AG09319 (cell line): ENCODE measurements around the gene BAG5.
A peak's percentile ranks its signal among the peaks of the same experiment; 100 is the strongest.

Source experiments
- DNase-seq: peaks from one replicate; pipeline ENCODE4 v3.0.0-alpha.2; 2010; ENCODE audit warnings: low read depth; ENCODE audit errors: extremely low read depth
- TF ChIP-seq, protein P1 (sequence below): IDR thresholded peaks from 2 replicates; pipeline ENCODE4 v1.5.1; 2011; ENCODE audit warnings: low read depth, mild to moderate bottlenecking, inconsistent platforms, low read length, moderate library complexity

Gene BAG5

DNA sequence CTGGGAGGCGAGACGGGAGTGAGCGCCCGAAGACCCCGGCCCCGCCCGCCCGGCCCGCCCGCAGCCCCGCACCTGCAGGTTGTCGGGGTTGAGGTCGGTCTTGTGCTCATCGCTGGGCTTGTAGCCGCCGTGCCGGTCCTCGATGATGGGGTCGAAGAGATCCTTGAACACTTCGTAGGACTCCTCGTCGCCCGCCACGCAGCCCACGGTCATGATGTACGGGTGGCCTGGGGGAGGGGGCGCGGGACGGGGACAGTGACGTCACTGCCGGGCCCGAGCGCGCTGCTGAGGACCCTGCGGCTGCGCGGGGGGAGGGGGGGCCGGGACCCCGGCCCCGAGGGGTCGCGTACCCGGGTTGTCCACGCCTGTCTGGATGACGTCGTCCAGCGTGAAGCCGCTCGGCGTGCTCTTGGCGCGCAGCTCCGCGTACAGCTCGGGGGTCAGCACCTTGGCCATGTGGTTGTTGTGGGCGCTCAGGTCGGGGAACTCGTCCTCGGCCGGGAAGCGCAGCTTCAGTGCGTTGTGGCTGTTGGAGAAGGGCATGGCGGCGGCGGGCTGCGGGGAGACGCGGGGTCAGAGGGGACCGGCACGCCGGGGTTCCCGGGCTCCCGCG lies 40.4 kb downstream of the BAG5 start:
- TF ChIP-seq, protein P1, sequence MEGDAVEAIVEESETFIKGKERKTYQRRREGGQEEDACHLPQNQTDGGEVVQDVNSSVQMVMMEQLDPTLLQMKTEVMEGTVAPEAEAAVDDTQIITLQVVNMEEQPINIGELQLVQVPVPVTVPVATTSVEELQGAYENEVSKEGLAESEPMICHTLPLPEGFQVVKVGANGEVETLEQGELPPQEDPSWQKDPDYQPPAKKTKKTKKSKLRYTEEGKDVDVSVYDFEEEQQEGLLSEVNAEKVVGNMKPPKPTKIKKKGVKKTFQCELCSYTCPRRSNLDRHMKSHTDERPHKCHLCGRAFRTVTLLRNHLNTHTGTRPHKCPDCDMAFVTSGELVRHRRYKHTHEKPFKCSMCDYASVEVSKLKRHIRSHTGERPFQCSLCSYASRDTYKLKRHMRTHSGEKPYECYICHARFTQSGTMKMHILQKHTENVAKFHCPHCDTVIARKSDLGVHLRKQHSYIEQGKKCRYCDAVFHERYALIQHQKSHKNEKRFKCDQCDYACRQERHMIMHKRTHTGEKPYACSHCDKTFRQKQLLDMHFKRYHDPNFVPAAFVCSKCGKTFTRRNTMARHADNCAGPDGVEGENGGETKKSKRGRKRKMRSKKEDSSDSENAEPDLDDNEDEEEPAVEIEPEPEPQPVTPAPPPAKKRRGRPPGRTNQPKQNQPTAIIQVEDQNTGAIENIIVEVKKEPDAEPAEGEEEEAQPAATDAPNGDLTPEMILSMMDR = no peak
- DNase-seq = no peak

DNA sequence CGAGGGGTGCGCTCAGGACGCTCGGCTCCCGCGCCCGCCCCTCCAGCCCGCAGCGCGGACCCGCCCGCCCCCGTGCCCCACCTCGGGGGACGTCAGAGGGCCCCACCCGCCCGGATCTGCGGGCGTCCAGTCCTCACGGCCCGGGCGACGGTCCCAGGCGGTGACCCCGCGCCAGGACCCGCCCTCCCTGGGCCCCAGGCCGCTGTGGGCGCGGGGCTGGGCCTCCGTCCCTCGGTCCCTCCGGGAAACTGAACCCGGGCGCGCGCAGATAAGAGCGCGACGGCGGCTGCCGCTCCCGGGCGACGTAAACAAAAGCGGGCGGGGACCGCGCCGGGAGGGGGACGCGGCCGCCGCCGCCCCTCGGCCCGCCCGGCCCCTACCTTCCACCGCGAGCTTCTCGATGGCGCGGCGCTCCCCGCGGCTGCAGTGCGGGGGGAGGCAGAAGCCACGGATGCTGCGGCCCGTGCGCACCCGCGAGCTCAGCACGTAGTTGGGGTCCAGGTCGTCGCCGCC lies 41.0 kb downstream of the BAG5 start:
- TF ChIP-seq, protein P1 = no peak
- DNase-seq = no peak

DNA sequence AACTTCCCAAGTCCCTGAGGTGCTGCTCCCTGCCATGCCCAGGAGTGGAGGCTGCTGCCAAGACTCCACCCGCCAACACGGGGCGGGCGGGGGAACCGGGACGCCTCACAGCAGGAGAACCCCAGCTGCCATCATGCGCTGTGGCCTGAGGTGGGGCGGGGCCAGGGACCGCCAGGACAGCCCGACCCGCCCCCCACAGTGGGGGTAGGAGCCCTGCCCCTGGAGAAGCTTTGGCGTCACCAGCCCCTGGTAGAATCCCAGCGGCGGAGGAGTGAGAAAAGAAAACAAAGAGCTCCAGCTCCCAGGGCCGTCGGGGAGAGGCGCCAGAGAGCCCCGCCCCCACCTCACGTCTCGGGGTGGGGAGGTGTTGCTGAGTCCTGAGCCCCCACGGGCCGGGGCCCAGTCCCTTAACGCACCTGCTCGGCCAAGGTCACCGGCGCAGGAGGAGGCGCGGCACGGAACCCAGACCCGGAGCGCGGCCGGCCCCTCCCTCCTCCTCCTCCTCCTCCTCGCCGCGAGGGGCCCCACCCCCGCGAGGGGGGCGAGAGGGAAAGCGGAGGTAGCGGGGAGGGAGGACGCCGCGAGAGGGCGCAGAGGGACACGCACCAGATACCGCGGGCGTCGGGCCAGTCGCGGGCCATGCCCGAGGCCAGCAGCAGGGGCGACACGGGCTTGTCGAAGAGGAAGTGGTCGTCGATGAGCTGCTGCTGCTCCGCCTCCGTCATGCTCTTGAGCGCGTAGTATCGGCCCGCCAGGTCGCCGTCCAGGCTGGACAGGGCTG lies 41.6 kb downstream of the BAG5 start:
- no peak for DNase-seq
- TF ChIP-seq, protein P1 = peak; percentile 45

DNA sequence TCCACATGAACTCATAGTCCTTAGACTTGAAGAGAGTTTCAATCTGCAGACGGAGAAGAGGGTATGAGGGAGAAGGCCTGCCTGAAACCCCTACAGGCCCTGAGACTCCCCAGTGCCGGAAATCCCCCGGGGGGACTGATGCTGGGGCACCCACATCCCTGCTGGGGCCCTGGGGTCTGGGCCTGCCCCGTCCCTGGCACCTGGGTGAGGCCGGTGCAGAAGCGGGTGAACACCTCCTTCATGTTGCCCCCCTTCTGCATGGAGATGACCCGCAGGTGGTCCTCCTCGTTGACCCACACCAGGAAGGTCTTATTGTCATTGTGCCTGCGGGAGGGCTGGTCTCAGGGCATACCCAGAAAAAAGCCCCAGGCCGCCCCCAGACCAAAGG lies 42.2 kb downstream of the BAG5 start:
- TF ChIP-seq, protein P1 = no peak
- DNase-seq = no peak

DNA sequence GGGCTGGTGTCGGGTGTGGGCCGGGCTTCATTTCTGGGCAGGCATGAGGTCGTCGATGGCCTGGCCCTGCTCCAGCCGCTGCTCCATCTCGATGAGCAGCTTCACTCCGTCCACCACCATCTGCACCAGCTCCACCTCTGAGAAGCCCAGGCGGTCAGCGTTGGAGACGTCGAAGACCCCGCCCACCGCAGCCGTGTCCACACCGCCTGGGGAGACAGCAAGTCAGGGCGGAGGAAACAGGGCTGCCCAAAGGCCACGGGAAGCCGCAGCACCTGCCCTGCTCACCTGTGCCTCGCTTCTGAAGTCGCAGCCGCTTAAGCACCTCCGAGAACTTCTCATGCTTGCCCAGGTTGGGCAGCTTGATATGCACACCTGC lies 42.6 kb downstream of the BAG5 start:
- DNase-seq = no peak
- TF ChIP-seq, protein P1 = no peak

DNA sequence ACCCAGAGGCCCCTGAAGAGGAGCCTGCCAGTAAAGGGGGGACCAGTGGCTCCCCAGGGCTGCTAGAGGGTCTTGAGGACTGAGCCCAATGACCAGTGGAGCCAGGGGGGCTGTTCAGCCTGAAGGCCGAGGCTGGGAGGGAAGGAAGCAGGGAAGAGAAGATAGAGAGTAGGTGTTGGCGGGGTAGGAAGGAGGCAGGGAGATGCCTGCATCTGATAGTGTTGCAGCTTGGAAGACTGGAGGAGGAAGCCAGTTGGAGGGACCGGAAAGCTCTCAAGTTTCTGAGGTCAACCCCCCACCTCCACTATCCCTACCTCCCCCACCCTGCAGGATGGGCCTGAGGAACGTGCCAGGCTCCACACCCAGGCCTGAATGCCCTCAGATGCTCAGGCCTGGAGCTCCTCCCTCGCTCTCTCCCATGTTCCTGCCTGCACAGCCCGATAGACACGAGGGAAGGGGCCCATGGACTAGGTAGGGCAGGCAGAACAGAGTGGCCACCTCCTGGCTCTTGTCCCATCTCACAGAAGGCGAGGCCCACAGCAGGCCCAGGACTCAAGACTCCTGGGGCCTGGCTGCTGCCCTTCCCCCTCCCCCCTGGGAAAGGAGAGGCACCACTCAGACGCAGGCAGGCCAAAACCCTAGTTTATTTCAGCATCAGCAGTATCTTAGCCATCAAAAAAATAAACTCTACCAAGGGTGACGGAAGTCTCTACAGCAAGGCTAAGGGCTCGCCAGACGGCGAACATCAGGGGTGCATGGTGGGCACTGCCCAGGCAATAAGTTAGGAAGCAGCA lies 43.2 kb downstream of the BAG5 start:
- TF ChIP-seq, protein P1 = no peak
- DNase-seq = no peak
